Ectodermal cell (in vitro differentiated cells): ENCODE data around the gene BANK1.

ENCODE experiments used
- H3K27ac ChIP-seq: 2 replicates; pipeline ENCODE4 v1.7.0; 2013; ENCODE audit warnings: mild to moderate bottlenecking, low read depth, low read length; ENCODE audit not compliant: insufficient read depth, poor library complexity, severe bottlenecking
- H3K27me3 ChIP-seq: 2 replicates; pipeline ENCODE4 v1.7.0; 2013; ENCODE audit warnings: mild to moderate bottlenecking, low read length; ENCODE audit not compliant: insufficient read depth, control insufficient read depth, poor library complexity, severe bottlenecking
- H3K36me3 ChIP-seq: one replicate; pipeline ENCODE4 v1.7.0; 2013; ENCODE audit warnings: low read length; ENCODE audit not compliant: control insufficient read depth, insufficient read depth
- H3K4me1 ChIP-seq: one replicate; pipeline ENCODE4 v1.7.0; 2013; ENCODE audit warnings: low read length; ENCODE audit not compliant: control insufficient read depth, insufficient read depth
- H3K4me3 ChIP-seq: 2 replicates; pipeline ENCODE4 v1.7.0; 2013; ENCODE audit warnings: low read depth, low read length, control low read depth; ENCODE audit not compliant: insufficient read depth
- H3K9me3 ChIP-seq: 2 replicates; pipeline ENCODE4 v1.7.0; 2013; ENCODE audit warnings: mild to moderate bottlenecking, low read length, moderate library complexity; ENCODE audit not compliant: control insufficient read depth
- WGBS, 2 experiments: methylation state at CpG; one replicate each; pipeline ENCODE4 v1.1.7; 2013; ENCODE audit warnings: missing lambda C conversion rate in 2 of 2; 5-methylcytosine and 5-hydroxymethylcytosine counted together

BANK1 gene

DNA sequence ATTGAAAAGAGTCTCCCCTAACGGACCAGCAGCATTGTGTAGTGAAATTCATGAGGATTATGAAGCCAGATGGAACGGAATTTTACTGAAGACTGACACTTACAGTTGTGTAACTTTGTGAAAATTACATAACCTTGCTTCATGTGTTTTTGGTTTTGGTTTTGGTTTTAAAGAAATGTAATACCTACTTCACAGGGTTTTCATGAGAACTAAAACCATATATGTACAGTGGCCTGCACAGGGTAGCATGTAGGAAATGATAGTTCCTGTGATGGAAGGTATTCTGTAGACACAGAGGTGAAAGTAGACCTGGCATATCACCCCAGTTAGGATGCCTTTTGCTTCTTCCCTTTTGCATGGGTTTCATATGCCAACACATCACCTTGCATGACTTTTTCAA is 247.0 kb downstream of the BANK1 start:
- H3K4me1 ChIP-seq: no peaks in the 10 kb centered on the region
- no peak overlapping the region for H3K27ac ChIP-seq
- H3K27me3 ChIP-seq: no peaks in the 10 kb centered on the region
- H3K4me3 ChIP-seq: no peak overlapping the region
- 67 to 73% methylated on average over 2 of the region's 2 CpGs for WGBS, 2 experiments
- no peaks in the 10 kb centered on the region for H3K9me3 ChIP-seq
- no peaks in the 10 kb centered on the region for H3K36me3 ChIP-seq

DNA sequence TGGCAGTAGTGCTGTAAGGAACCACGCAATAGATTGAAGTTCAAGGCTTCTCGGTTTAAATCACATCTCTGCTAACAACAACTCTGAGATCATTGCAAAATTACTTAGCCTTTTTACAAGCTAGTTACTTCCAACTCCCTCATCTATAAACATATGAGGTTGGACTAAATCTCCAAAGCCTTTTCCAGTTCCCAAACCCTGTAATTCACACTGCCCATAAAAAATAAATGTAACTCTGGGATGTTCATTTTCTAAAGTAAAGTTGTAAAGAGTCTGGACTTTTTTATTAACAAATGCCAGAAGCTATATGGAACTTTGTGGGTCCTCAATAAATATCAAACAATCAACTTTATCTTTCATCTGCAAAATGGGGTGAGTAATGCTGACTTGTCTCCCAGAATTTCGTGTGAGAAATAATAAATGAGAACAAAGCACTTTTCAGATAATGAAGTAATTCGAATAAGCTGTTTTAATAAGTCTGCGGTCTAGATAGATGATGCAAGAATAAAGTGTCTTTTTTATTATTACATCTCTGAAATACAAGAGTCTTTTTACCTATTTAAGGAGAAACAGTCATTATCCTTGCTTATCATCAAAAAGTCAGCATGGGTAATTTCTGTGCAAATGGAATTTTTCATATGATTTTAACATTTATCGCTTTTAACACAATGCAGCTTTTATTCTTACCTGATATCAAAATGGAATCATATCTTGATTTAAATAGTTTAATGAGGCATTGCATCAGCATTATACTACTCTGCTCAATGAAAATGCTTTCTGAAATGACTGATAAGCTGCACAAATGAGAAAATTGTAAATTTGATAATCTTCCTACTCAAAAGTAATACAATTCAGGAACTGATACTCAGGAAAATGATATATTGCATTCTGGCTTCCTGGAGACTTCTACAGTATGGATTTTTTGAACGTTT is 252.6 kb downstream of the BANK1 start:
- WGBS, 2 experiments: 91 to 93% methylated on average over 4 to 5 of the region's 7 CpGs

DNA sequence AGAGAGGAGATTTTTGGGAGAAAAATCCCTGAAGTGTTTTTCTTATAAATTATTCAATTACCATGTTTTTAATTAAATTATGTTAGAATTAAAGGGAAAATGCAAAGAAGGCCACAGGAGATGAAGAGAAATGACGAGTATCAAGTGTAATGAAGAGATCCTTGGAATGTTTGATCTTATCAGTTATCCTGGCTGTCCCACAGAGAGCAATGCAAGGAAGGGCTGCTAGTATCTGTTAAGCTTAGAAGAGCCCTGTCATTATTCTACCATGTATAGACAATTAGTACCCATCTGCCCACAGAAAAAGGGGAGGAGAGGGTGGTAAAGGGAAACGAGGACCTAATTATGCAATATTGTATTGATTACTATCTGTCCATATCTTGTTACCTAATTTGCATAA is 257.1 kb downstream of the BANK1 start:
- no peaks in the 10 kb centered on the region for H3K27me3 ChIP-seq
- WGBS, 2 experiments: 73 to 76% methylated on average over 1 of the region's 2 CpGs
- no peaks in the 10 kb centered on the region for H3K9me3 ChIP-seq
- H3K36me3 ChIP-seq: no peaks in the 10 kb centered on the region
- H3K4me1 ChIP-seq: no peaks in the 10 kb centered on the region
- no peak overlapping the region for H3K27ac ChIP-seq
- no peak overlapping the region for H3K4me3 ChIP-seq

More for the DNA sequence above, 252.6 kb downstream of the BANK1 start:
- Histone ChIP-seq H3K36me3 (no peaks in the 10 kb centered on the region), H3K9me3 (no peaks in the 10 kb centered on the region), H3K4me1 (no peaks in the 10 kb centered on the region), H3K27me3 (no peaks in the 10 kb centered on the region), H3K27ac (no peak overlapping the region), H3K4me3 (no peak overlapping the region)

DNA sequence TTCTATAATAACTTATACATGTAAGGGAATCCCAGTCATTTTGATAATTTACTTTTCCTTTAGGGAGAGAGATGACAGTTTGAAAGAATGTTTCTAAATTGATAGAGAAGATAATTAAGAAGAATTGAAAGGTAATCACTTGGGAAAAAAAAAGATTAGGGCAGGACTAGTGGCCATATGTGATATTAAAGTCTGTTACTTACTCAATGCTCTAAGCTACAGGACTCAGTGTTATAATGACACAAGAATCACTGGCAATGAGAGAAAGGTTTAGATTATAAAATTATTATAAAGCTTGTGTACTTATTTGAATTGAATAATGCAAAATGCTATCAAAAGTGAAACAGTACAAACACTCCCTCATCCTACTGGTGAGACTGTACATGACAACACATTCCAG is 265.3 kb downstream of the BANK1 start:
- Histone ChIP-seq H3K4me1 (no peaks in the 10 kb centered on the region), H3K36me3 (no peaks in the 10 kb centered on the region), H3K9me3 (no peaks in the 10 kb centered on the region), H3K27ac (no peak overlapping the region), H3K27me3 (no peaks in the 10 kb centered on the region), H3K4me3 (no peak overlapping the region)

DNA sequence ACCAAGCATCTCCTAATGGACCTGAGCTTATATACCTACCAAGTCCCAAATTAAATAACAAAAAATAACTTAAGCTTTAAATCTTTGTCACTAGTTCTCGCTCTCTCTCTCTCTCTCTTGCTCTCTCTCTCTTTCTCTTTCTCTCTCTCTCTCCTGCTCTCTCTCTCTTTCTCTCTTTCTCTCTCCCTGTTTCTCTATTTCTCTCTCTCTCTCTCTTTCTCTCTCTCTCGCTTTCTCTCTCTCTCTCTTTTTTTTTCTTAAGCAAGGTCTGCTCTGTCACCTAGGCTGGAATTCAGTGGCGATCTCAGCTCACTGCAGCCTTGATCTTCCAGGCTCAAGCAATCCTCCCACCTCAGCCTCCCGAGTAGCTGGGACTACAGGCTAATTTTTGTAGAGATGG is 266.6 kb downstream of the BANK1 start:
- H3K27me3 ChIP-seq: no peaks in the 10 kb centered on the region
- 86 to 88% methylated on average over 4 of the region's 4 CpGs for WGBS, 2 experiments
- H3K4me1 ChIP-seq: no peaks in the 10 kb centered on the region
- no peak overlapping the region for H3K27ac ChIP-seq
- H3K4me3 ChIP-seq: no peak overlapping the region
- no peaks in the 10 kb centered on the region for H3K36me3 ChIP-seq
- no peaks in the 10 kb centered on the region for H3K9me3 ChIP-seq

DNA sequence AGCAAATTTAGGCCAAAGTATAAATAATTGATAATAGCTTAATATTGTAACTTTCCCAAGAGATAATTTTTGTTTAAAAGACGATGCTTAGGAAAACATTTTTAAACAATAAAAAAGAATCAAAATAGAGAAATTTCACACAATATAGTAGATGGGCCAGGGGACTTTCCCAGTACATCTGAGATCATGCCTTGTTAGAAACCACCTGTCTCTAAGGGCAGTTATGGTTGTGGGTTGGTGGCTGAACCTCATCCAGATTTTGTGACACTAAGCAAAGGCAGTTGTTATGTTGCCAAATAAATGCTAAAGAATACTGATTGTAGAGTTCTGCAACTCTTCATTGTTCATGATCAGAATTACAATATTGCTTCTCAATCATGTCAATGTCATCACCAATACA is 270.6 kb downstream of the BANK1 start:
- no peaks in the 10 kb centered on the region for H3K9me3 ChIP-seq
- H3K27ac ChIP-seq: no peak overlapping the region
- no CpG with 5 or more reads among the region's 1 CpG for WGBS, 2 experiments
- H3K4me1 ChIP-seq: no peaks in the 10 kb centered on the region
- H3K4me3 ChIP-seq: no peak overlapping the region
- H3K36me3 ChIP-seq: no peaks in the 10 kb centered on the region
- no peaks in the 10 kb centered on the region for H3K27me3 ChIP-seq

DNA sequence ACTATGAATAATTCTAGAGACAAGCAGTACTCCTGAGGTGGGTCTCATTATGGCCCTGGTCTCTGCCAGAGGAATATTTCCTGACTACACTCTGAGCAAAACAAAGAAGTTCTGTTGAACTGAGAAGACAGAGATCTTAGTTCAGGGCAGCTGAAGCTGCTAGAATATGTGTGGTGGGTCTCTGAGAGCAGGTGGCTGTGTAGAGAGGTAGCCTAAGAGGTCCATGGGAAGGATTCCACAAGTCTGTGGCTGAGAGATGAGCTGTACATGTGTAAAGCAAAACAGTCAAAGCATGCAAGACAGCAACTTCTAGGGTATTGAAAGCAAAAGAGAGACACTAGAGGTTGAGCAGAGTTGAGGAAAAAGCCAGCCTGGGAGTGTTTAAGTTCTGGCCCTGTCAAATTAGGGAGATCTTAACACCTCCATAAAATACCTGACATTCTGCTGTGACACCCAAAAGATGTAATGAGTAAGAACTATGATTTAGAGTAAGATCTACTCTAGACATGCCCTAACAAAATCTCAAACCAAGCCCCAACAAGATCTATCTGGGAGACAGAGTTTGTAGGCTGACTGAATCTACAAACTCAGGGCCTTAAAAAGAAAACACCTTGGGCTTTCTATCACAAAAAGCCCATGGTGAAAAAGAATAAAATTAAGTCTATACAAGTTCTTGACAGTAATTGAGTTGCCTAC is 274.4 kb downstream of the BANK1 start:
- Histone ChIP-seq H3K9me3 (no peaks in the 10 kb centered on the region), H3K36me3 (no peaks in the 10 kb centered on the region), H3K4me3 (no peak overlapping the region), H3K27ac (no peak overlapping the region), H3K4me1 (no peaks in the 10 kb centered on the region), H3K27me3 (no peaks in the 10 kb centered on the region)

DNA sequence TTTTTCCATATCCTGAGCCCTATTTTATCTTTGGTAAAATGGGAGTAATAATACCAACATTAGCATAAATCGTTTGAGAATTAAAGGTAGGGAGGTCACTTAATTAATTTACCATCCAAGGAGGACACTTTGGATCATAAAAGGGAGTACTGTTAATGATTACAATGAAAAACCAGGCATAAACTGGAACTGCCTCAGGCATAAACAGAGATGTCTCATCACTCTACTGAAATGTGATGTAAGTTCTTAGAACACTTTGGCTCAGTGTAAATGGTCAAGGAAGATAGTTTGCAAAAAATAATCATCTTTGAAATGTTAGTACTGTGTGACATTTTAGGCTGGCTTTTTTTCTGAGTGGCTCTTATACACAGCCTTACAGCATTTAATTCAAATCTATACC is 286.1 kb downstream of the BANK1 start:
- WGBS, 2 experiments: 100% methylated on average over 1 of the region's 1 CpG; no CpG with 5 or more reads in 1 of the 2 experiments
- H3K27me3 ChIP-seq: no peaks in the 10 kb centered on the region
- no peaks in the 10 kb centered on the region for H3K9me3 ChIP-seq
- H3K4me3 ChIP-seq: no peak overlapping the region
- H3K36me3 ChIP-seq: no peaks in the 10 kb centered on the region
- no peak overlapping the region for H3K27ac ChIP-seq
- no peaks in the 10 kb centered on the region for H3K4me1 ChIP-seq

DNA sequence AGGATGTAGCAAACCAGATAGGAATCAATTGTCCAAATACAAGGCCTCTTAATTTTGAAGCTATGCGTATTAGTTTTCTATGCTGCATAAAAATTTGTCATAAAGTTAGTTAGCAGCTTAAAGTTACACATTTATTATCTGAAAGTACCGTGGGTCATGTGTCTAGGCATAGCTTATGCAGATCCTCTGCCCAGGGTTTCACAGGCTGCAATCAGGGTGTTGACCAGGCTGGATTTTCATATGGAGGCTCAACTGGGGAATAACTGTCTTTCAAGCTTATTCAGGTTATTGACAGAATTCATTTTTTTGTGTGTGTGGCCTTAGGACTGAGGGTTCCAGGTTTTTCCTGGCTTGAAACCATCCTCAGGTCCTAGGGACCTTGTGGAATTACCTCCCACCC is 289.7 kb downstream of the BANK1 start:
- no peaks in the 10 kb centered on the region for H3K36me3 ChIP-seq
- H3K4me3 ChIP-seq: no peak overlapping the region
- no peaks in the 10 kb centered on the region for H3K4me1 ChIP-seq

DNA sequence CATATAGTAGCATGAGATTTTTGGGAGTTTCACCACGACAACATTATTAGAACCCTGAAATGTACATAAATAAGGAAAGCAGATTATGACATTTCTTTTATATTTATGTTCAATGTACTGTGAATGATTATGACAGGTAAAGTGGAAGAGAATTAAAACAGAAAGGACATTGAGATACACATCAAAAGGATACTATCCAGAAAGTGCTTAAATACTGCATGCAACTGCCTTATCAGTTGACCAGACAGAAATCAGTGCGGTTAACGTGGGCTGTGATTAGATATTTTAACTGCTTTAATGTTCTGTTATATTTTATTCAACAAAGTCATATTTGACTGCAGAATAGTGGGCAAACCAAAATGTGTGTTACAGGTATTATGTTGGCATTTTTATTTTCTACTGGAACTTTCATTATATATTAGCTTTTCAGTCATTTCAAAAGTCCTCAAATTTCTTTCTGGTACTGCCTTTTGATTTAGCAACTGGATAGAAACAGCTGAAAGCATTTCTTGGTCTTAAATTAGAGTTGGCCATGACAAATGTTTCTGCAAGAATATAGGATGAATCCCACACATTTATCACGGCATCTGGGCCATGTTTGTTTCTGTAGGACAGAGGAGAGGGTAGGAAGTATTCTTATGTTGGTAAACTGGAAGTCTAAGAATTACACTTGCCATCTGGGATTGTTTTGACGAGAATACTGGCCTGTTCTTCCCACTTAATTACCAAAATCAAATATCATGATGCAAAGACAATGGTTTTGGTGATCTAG is 299.5 kb downstream of the BANK1 start:
- Histone ChIP-seq H3K4me3 (no peak overlapping the region), H3K36me3 (no peaks in the 10 kb centered on the region), H3K9me3 (no peaks in the 10 kb centered on the region), H3K27me3 (no peaks in the 10 kb centered on the region), H3K27ac (no peak overlapping the region), H3K4me1 (no peaks in the 10 kb centered on the region)
- WGBS, 2 experiments: 95 to 100% methylated on average over 3 to 4 of the region's 5 CpGs

More for the DNA sequence above, 289.7 kb downstream of the BANK1 start:
- no peaks in the 10 kb centered on the region for H3K27me3 ChIP-seq
- H3K9me3 ChIP-seq: no peaks in the 10 kb centered on the region
- no peak overlapping the region for H3K27ac ChIP-seq
- WGBS, 2 experiments: 96 to 100% methylated on average over 2 of the region's 2 CpGs
